B cell (primary cell): ENCODE data around the gene HHIPL1. TPM values are rescaled to one million over a fixed set of nuclear protein-coding genes. Genes with fewer than 3 reads are reported as not detected.

ENCODE experiments used
- ATAC-seq: fragments of 200-7000 bp; cut with Tn5 transposase; one replicate; pipeline ENCODE4 v1.10.0; 2021; ENCODE audit warnings: low read depth, mild to moderate bottlenecking, moderate number of reproducible peaks, moderate library complexity
- CTCF ChIA-PET: fragments of 350-600 bp; sonication (Branson Sonifier 250); formaldehyde crosslinking; loops from one replicate; lab custom pipeline; 2021; ENCODE audit warnings: antibody characterized with exemption, inconsistent platforms; lab: Charles Lee
- POLR2A ChIA-PET: fragments of 350-600 bp; sonication (Branson Sonifier 250); formaldehyde crosslinking; loops from one replicate; lab custom pipeline; 2021; ENCODE audit warnings: antibody characterized with exemption; lab: Charles Lee
- DNase-seq: peaks from one replicate; pipeline ENCODE4 v3.0.0; 2013
- H2AFZ ChIP-seq: 2 replicates; pipeline ENCODE4 v1.6.1; 2012; ENCODE audit warnings: mild to moderate bottlenecking, low read depth, low read length; ENCODE audit not compliant: insufficient read depth, poor library complexity, severe bottlenecking
- H3K27ac ChIP-seq, 2 donors: 1 replicate in 1 of 2; 2 replicates in 1 of 2; pipeline ENCODE4 v1.5.1; 2012 to 2013; ENCODE audit warnings: low read length in 2 of 2, mild to moderate bottlenecking in 2 of 2, moderate library complexity in 1 of 2
- H3K27me3 ChIP-seq, 4 experiments: fragments of 200-600 bp in 1 of 4; sonication (generic) in 1 of 4; replicated peaks in 1 of 4; 1 replicate in 2 of 4; 2 replicates in 2 of 4; pipeline versions ENCODE4 v1.6.1 to v1.7.0; 2013 to 2016; ENCODE audit warnings: low read length in 3 of 4, mild to moderate bottlenecking in 2 of 4, mixed read lengths in 1 of 4, moderate library complexity in 1 of 4; ENCODE audit not compliant: insufficient read depth in 4 of 4, control insufficient read depth in 3 of 4; ENCODE audit errors: control extremely low read depth in 1 of 4
- H3K36me3 ChIP-seq, 2 experiments: replicated peaks in 1 of 2; 1 replicate in 1 of 2; 2 replicates in 1 of 2; pipeline versions ENCODE4 v1.6.1 to v1.7.1; 2013; ENCODE audit warnings: low read length in 1 of 2; ENCODE audit not compliant: insufficient read depth in 2 of 2, control insufficient read depth in 1 of 2; ENCODE audit errors: control extremely low read depth in 1 of 2, extremely low read depth in 1 of 2
- H3K4me1 ChIP-seq, 2 donors: fragments of 200-600 bp in 1 of 2; sonication (generic) in 1 of 2; 1 replicate in 1 of 2; 2 replicates in 1 of 2; pipeline versions ENCODE4 v1.5.1 to v1.6.1; 2013 to 2017; ENCODE audit warnings: low read length in 2 of 2; ENCODE audit not compliant: control insufficient read depth in 2 of 2, insufficient read depth in 2 of 2
- H3K4me2 ChIP-seq: replicated peaks from 2 replicates; pipeline ENCODE3; 2012; ENCODE audit warnings: mild to moderate bottlenecking, low read depth, low read length; ENCODE audit not compliant: poor library complexity, severe bottlenecking
- H3K4me3 ChIP-seq, 5 experiments: fragments of 200-600 bp in 1 of 5; sonication (generic) in 1 of 5; 1 replicate in 3 of 5; 2 replicates in 2 of 5; pipeline versions ENCODE4 v1.5.1 to v1.7.0; 2011 to 2016; ENCODE audit warnings: low read length in 4 of 5, mild to moderate bottlenecking in 4 of 5, low read depth in 2 of 5, control low read depth in 1 of 5, moderate library complexity in 1 of 5; ENCODE audit not compliant: insufficient read depth in 1 of 5; ENCODE audit errors: control extremely low read depth in 1 of 5, extremely low read depth in 1 of 5
- H3K79me2 ChIP-seq: fragments of 200-600 bp; sonication (generic); one replicate; pipeline ENCODE4 v1.6.0; 2016; ENCODE audit warnings: low read length; ENCODE audit not compliant: control insufficient read depth, insufficient read depth
- H3K9ac ChIP-seq: fragments of 200-600 bp; sonication (generic); 2 replicates; pipeline ENCODE4 v1.6.1; 2017; ENCODE audit warnings: mild to moderate bottlenecking, low read length, moderate library complexity
- H3K9me3 ChIP-seq, 3 donors: one replicate each; pipeline versions ENCODE4 v1.6.1 to v1.7.1; 2013; ENCODE audit warnings: low read length in 2 of 3; ENCODE audit not compliant: control insufficient read depth in 2 of 3, insufficient read depth in 1 of 3; ENCODE audit errors: control extremely low read depth in 1 of 3
- H4K20me1 ChIP-seq: 2 replicates; pipeline ENCODE4 v1.6.0; 2012; ENCODE audit warnings: mild to moderate bottlenecking, low read length; ENCODE audit not compliant: insufficient read depth, control insufficient read depth, poor library complexity, severe bottlenecking
- H3K27ac Mint-ChIP-seq: one replicate; pipeline ENCODE4 v1.8.0; 2021; ENCODE audit warnings: mixed read lengths
- H3K27me3 Mint-ChIP-seq: one replicate; pipeline ENCODE4 v1.8.0; 2021; ENCODE audit warnings: mixed read lengths
- H3K4me1 Mint-ChIP-seq: one replicate; pipeline ENCODE4 v1.8.0; 2021; ENCODE audit warnings: mixed read lengths
- H3K4me3 Mint-ChIP-seq: one replicate; pipeline ENCODE4 v1.8.0; 2021; ENCODE audit warnings: mixed read lengths
- H3K9me3 Mint-ChIP-seq: one replicate; pipeline ENCODE4 v1.8.0; 2022; ENCODE audit warnings: mixed read lengths; ENCODE audit not compliant: insufficient read depth
- CTCF ChIP-seq: fragments of 200-600 bp; IDR thresholded peaks from one replicate; pipeline ENCODE4 v1.8.0; 2022; ENCODE audit warnings: antibody characterized with exemption, mild to moderate bottlenecking
- EZH2 ChIP-seq: IDR thresholded peaks from 2 replicates; pipeline ENCODE4 v1.6.1; 2012; ENCODE audit warnings: borderline replicate concordance, low read depth, mild to moderate bottlenecking, moderate library complexity, low read length; ENCODE audit not compliant: insufficient read depth, poor library complexity, severe bottlenecking
- WGBS: methylation state at CpG from one replicate; pipeline ENCODE4 v1.1.5; 2013; ENCODE audit warnings: missing lambda C conversion rate; ENCODE audit not compliant: insufficient coverage; 5-methylcytosine and 5-hydroxymethylcytosine counted together
- intact Hi-C: fragments of 100-400 bp; cut with micrococcal nuclease; formaldehyde crosslinking; loops from one replicate; pipeline ENCODE4 v1.10.0; 2022
- polyA plus RNA-seq: library from polyadenylated mRNA; depleted of rRNA; stranded (reverse); fragments of >200 nt; gene quantifications from 2 replicates; pipeline ENCODE4 v1.2.3, GENCODE V29; 2012
- total RNA-seq, 2 donors: library from RNA; stranded (reverse); fragments of 120-200 nt in 1 of 2; gene quantifications; 1 replicate in 1 of 2; 2 replicates in 1 of 2; pipeline versions ENCODE4 v1.2.3 to v1.2.4, GENCODE V29; 2013 to 2022

HHIPL1 gene
- total and polyA plus RNA-seq, 2 donors (not counting 1 experiment from before 2014, with no cell fraction given): not detected

GRCh38 chr14:99725774-99726537, 81.0 kb downstream of the HHIPL1 start:
- Mint-ChIP-seq H3K4me1 (peaks cover 2% of the 10 kb centered on the region), H3K9me3 (no peaks in the 10 kb centered on the region), H3K27ac (no peak overlapping the region), H3K27me3 (peaks cover 29% of the 10 kb centered on the region), H3K4me3 (no peak overlapping the region)
- Histone ChIP-seq H3K27ac (no peak overlapping the region), H3K9ac (no peak overlapping the region), H4K20me1 (no peaks in the 10 kb centered on the region), H3K4me3 (no peak overlapping the region), H3K36me3 (no peaks in the 10 kb centered on the region), H3K9me3 (no peaks in the 10 kb centered on the region), H3K27me3 (peaks cover 0 to 32% (median 5%) of the 10 kb centered on the region in 4 experiments), H3K79me2 (no peaks in the 10 kb centered on the region), H3K4me2 (no peak overlapping the region), H2AFZ (no peak overlapping the region), H3K4me1 (peaks cover 0 to 3% of the 10 kb centered on the region in 2 donors)
- no peak for ATAC-seq
- intact Hi-C loops: no loop called here
- TF ChIP-seq CTCF: no peak
- TF ChIP-seq EZH2: no peak
- WGBS: 46% methylated on average over 17 of the region's 18 CpGs
- no peak for DNase-seq
- ChIA-PET POLR2A (no interaction called here), CTCF (no interaction called here)

- no peak for DNase-seq
- intact Hi-C loops: no loop called here
- H3K4me3 Mint-ChIP-seq: no peak overlapping the region
These were observed 81.7 kb downstream of the HHIPL1 start for GRCh38 chr14:99726538-99727095.

More at GRCh38 chr14:99726538-99727095, 81.7 kb downstream of the HHIPL1 start:
- Histone ChIP-seq H3K9me3 (no peaks in the 10 kb centered on the region), H3K9ac (no peak overlapping the region), H3K4me3 (no peak overlapping the region), H3K27me3 (peaks cover 0 to 31% (median 5%) of the 10 kb centered on the region in 4 experiments), H3K36me3 (no peaks in the 10 kb centered on the region), H3K4me1 (peaks cover 0 to 3% of the 10 kb centered on the region in 2 donors), H3K79me2 (no peaks in the 10 kb centered on the region), H3K4me2 (no peak overlapping the region), H4K20me1 (no peaks in the 10 kb centered on the region), H3K27ac (no peak overlapping the region), H2AFZ (no peak overlapping the region)
- no peak for ATAC-seq
- 81% methylated on average over 26 of the region's 26 CpGs for WGBS
- Mint-ChIP-seq H3K27ac (no peak overlapping the region), H3K27me3 (peaks cover 29% of the 10 kb centered on the region), H3K9me3 (no peaks in the 10 kb centered on the region), H3K4me1 (peaks cover 2% of the 10 kb centered on the region)
- TF ChIP-seq CTCF (no peak), EZH2 (no peak)
- ChIA-PET POLR2A (no interaction called here), CTCF (no interaction called here)
